Loucy (cell line): Measurements from ENCODE around the gene CDK5R2.

Experiments
- H2AFZ ChIP-seq: fragments of 200-600 bp; sonication (generic); 2 replicates; pipeline ENCODE4 v1.6.0; 2016; ENCODE audit warnings: antibody characterized with exemption, mild to moderate bottlenecking, low read length, moderate library complexity
- H3F3A ChIP-seq: fragments of 200-600 bp; 2 replicates; pipeline ENCODE4 v1.6.0; 2016; ENCODE audit warnings: antibody characterized with exemption, low read depth, mild to moderate bottlenecking
- H3K27me3 ChIP-seq: fragments of 200-600 bp; sonication (generic); 2 replicates; pipeline ENCODE4 v1.6.1; 2014; ENCODE audit warnings: low read length, mild to moderate bottlenecking; ENCODE audit not compliant: insufficient read depth, poor library complexity, severe bottlenecking
- H3K36me3 ChIP-seq: fragments of 200-600 bp; sonication (generic); 2 replicates; pipeline ENCODE4 v1.6.1; 2016; ENCODE audit warnings: low read length; ENCODE audit not compliant: insufficient read depth
- H3K4me1 ChIP-seq: fragments of 200-600 bp; sonication (generic); 2 replicates; pipeline ENCODE4 v1.5.1; 2014; ENCODE audit warnings: low read length, mild to moderate bottlenecking; ENCODE audit not compliant: insufficient read depth, poor library complexity, severe bottlenecking
- H3K4me2 ChIP-seq: fragments of 200-600 bp; sonication (generic); 2 replicates; pipeline ENCODE4 v1.6.0; 2014; ENCODE audit warnings: antibody characterized with exemption, low read length, low read depth, mild to moderate bottlenecking; ENCODE audit not compliant: poor library complexity, severe bottlenecking
- H3K4me3 ChIP-seq: fragments of 200-600 bp; sonication (generic); 2 replicates; pipeline ENCODE4 v1.5.1; 2014; ENCODE audit warnings: low read length, mild to moderate bottlenecking, mixed read lengths; ENCODE audit not compliant: poor library complexity, severe bottlenecking
- H3K79me2 ChIP-seq: fragments of 200-600 bp; sonication (generic); 2 replicates; pipeline ENCODE4 v1.6.1; 2014; ENCODE audit warnings: low read length; ENCODE audit not compliant: insufficient read depth
- H3K9ac ChIP-seq: fragments of 200-600 bp; sonication (generic); 2 replicates; pipeline ENCODE4 v1.6.0; 2014; ENCODE audit warnings: mild to moderate bottlenecking, low read depth, low read length, moderate library complexity; ENCODE audit not compliant: poor library complexity, severe bottlenecking
- H3K9me2 ChIP-seq: fragments of 200-600 bp; sonication (generic); replicated peaks from 2 replicates; pipeline ENCODE4 v1.6.1; 2016; ENCODE audit warnings: low read depth, low read length, mixed read lengths
- H3K9me3 ChIP-seq: fragments of 200-600 bp; sonication (generic); 2 replicates; pipeline ENCODE4 v1.6.1; 2014; ENCODE audit warnings: mild to moderate bottlenecking, antibody characterized with exemption, low read length, low read depth; ENCODE audit not compliant: insufficient read depth
- H4K20me1 ChIP-seq: fragments of 200-600 bp; sonication (generic); 2 replicates; pipeline ENCODE4 v1.6.0; 2014; ENCODE audit warnings: antibody characterized with exemption, low read length, mild to moderate bottlenecking; ENCODE audit not compliant: insufficient read depth, poor library complexity, severe bottlenecking
- CTCF ChIP-seq: fragments of 200-600 bp; sonication (generic); conservative IDR thresholded peaks from 2 replicates; pipeline ENCODE4 v1.5.1; 2014; ENCODE audit warnings: mild to moderate bottlenecking, antibody characterized with exemption, low read length
- EZH2phosphoT487 ChIP-seq: fragments of 200-600 bp; IDR thresholded peaks from 2 replicates; pipeline ENCODE4 v1.6.1; 2018; ENCODE audit warnings: antibody characterized with exemption, mild to moderate bottlenecking, moderate library complexity, borderline replicate concordance

The CDK5R2 gene

DNA sequence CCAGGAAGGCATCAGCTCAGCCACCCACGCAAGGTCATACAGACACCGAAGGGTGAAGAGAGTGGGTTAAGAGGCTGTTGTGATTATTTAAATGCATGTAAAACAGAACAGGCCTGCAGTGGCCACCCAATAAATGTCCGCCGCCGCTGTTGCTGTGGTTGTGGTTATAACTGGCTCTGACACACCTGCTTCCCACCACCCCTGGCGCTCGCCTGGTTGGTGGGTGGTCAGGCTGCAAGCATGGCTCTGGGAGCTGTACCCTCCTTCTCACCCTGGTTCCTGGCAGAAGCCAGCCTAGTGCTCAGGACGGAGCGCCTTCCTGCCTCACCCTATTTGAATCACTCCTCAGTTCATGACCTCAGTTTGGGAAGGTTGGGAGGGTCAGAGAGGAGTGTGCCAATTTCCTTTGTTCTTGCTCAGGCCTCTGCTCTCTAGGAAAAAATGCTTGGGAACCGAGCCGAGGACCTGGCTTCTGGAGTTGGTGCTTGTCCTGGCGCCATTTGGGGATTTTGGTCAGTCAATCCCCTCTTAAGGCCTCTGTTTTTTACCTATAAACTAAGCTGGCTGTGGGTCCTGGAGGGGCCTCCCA, 39.0 kb downstream of the CDK5R2 start:
- Histone ChIP-seq H2AFZ (no peak overlapping the region), H3K9ac (peak overlapping the region; percentile 4), H3F3A (no peaks in the 10 kb centered on the region), H3K4me3 (peak overlapping the region; percentile 39), H3K9me2 (no peaks in the 10 kb centered on the region), H3K27me3 (no peaks in the 10 kb centered on the region), H3K4me2 (peak overlapping the region; percentile 53), H3K36me3 (no peaks in the 10 kb centered on the region), H4K20me1 (no peaks in the 10 kb centered on the region), H3K4me1 (peaks cover 33% of the 10 kb centered on the region), H3K9me3 (no peaks in the 10 kb centered on the region), H3K79me2 (no peaks in the 10 kb centered on the region)
- TF ChIP-seq CTCF: no peak
- TF ChIP-seq EZH2phosphoT487: no peak

DNA sequence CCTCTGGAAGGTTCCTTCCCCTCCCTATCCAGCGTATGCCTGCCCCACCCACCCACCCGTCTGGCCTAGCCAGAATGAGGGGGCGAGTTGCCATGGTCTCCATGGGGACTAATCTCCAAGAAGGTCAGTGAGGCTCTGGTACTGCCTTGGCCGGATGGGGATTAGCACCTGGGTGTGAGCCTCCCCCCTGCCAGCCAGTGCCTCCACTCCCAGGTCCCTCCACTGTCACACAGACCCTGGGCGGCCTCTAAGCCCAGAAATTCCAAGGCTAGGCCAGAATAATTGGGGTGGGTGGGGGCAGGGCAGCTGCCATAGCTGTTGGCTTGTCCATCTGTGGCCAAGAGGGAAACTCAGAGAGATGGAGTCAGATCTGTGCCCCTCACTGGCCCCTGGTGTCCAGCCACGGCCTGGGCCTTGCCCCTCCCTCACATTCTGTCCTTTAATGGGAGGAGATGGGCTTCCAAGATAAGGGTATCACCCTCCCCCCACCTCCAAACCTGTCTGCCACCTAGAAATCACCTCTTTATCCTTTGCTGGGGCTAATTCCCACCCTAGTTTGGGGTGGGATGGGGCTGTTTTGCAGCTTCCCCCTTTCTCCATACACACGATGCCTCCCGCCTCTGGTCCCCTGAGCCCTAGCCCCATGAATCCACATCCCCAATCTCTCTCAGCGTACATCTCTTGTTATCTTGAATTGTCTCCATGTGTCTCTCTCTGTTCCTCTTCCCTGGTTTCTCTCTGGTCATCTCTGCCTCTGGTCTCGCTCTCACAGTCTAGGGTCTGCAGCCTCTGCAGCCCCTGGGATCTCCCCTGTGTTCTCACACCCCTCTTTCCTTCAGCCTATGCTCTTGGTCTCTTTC, 39.8 kb downstream of the CDK5R2 start:
- Histone ChIP-seq H3K79me2 (no peaks in the 10 kb centered on the region), H3K27me3 (no peaks in the 10 kb centered on the region), H3K9ac (peak overlapping the region; percentile 16), H4K20me1 (no peaks in the 10 kb centered on the region), H3K36me3 (no peaks in the 10 kb centered on the region), H3F3A (no peaks in the 10 kb centered on the region), H3K4me3 (no peak overlapping the region), H3K9me3 (no peaks in the 10 kb centered on the region), H2AFZ (no peak overlapping the region), H3K4me2 (no peak overlapping the region), H3K9me2 (no peaks in the 10 kb centered on the region), H3K4me1 (peaks cover 33% of the 10 kb centered on the region)
- TF ChIP-seq EZH2phosphoT487 (no peak), CTCF (no peak)

DNA sequence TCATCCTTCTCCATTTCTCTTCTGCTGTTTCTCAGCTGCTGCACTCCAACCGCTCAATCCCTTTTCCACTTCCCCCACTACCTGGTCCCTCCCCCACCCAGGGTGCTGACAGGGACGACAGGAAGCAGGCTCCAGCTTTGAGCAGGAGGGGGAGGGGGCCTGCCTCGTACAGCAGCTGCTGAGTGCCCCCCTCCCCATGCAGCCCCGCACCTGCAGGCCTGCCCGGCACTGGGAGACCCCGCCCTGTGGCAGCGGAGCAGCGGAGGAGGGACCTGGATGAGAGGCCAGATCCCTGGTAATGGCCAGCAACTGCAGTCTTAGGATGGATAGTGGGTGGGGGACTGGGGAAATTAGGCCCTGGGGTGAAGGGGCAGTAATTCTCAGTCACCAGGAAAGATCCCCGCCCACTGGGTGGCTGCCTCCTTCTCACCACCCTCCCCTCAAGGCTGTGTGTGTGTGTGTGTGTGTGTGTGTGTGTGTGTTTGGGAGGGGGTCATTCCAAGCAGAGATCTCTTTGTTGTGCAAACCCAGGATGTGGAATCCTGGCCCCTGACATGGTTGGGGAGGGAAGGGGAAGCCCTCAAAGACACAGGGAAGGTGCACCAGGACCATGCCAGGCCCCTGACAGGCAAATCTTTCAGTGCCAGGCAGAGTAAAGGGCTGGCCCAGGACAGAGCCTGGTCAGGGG, 40.6 kb downstream of the CDK5R2 start:
- no peaks in the 10 kb centered on the region for H3K27me3 ChIP-seq
- H3K9ac ChIP-seq: peak overlapping the region; percentile 16
- TF ChIP-seq CTCF: no peak
- TF ChIP-seq EZH2phosphoT487: no peak
- H4K20me1 ChIP-seq: no peaks in the 10 kb centered on the region
- no peak overlapping the region for H3K4me2 ChIP-seq
- H3K9me3 ChIP-seq: no peaks in the 10 kb centered on the region
- no peak overlapping the region for H3K4me3 ChIP-seq
- H3K9me2 ChIP-seq: no peaks in the 10 kb centered on the region
- H3K79me2 ChIP-seq: no peaks in the 10 kb centered on the region
- peaks cover 33% of the 10 kb centered on the region for H3K4me1 ChIP-seq
- no peak overlapping the region for H2AFZ ChIP-seq
- H3F3A ChIP-seq: no peaks in the 10 kb centered on the region
- H3K36me3 ChIP-seq: no peaks in the 10 kb centered on the region
